Measurements from ENCODE around the gene SLC7A6.

DNA sequence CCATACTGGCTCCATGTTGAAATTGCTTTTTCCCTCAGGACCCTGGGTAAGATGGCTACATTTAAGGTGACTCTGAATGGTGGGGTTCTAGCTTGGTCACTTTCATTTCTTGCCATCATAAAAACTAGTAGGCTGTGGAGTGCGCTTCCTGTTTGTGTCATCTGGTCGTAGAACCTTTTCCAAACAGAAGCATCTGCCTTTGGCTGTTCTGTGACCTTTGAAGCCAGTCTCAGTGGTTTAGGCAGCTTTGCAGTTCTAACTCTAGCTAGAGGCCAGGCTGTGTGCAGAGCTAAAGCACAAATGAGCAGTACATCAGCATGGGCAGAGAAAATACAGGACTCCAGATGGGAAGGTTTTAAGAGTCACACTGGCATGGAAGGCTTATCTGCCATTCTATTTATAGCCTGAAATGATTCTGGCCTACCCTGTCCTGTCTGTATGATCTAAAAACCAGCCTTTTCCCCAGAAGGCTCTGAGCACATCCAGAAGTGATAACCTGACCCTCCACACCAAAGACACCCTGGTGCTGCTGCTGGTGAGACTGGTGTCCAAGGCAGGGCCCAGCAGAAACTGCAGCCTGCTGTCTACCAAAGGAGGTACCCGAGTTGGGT lies 37.0 kb upstream of the SLC7A6 start:
- no peak for TF ChIP-seq EZH2 (IDR thresholded peaks at IDR 0.05)
- no peak for TF ChIP-seq CBX3 (IDR thresholded peaks at IDR 0.05; ENCODE audit: low read depth)
- TF ChIP-seq, protein P1, sequence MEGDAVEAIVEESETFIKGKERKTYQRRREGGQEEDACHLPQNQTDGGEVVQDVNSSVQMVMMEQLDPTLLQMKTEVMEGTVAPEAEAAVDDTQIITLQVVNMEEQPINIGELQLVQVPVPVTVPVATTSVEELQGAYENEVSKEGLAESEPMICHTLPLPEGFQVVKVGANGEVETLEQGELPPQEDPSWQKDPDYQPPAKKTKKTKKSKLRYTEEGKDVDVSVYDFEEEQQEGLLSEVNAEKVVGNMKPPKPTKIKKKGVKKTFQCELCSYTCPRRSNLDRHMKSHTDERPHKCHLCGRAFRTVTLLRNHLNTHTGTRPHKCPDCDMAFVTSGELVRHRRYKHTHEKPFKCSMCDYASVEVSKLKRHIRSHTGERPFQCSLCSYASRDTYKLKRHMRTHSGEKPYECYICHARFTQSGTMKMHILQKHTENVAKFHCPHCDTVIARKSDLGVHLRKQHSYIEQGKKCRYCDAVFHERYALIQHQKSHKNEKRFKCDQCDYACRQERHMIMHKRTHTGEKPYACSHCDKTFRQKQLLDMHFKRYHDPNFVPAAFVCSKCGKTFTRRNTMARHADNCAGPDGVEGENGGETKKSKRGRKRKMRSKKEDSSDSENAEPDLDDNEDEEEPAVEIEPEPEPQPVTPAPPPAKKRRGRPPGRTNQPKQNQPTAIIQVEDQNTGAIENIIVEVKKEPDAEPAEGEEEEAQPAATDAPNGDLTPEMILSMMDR (IDR thresholded peaks at IDR 0.05 in 2 of 3, conservative IDR thresholded peaks at IDR 0.05 in 1 of 3; ENCODE audit: borderline replicate concordance in 1 of 3, insufficient read depth in 1 of 3, low read depth in 2 of 3, low read length in 2 of 3) = no peak
- no peak for TF ChIP-seq SIN3A (IDR thresholded peaks at IDR 0.05; ENCODE audit: low read depth)
- TF ChIP-seq EZH2phosphoT487 (IDR thresholded peaks at IDR 0.05; ENCODE audit: borderline replicate concordance) = no peak
- TF ChIP-seq, protein P2, sequence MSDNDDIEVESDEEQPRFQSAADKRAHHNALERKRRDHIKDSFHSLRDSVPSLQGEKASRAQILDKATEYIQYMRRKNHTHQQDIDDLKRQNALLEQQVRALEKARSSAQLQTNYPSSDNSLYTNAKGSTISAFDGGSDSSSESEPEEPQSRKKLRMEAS (IDR thresholded peaks at IDR 0.05) = no peak
- TF ChIP-seq TCF7L2 (IDR thresholded peaks at IDR 0.05; ENCODE audit: borderline replicate concordance, extremely low read depth, insufficient read depth, insufficient read length) = no peak
- no peak for TF ChIP-seq POLR2A (IDR thresholded peaks at IDR 0.05; ENCODE audit: borderline replicate concordance, extremely low read depth, insufficient read depth, insufficient read length)
- TF ChIP-seq POLR2AphosphoS5 (IDR thresholded peaks at IDR 0.05; ENCODE audit: low read depth, low read length) = no peak

Measured in HCT116 (cell line).